HG03558 (cell line): ENCODE data around the gene MAP4.

ENCODE experiments used
- ATAC-seq: cut with Tn5 transposase; IDR thresholded peaks from one replicate; pipeline ENCODE4 v1.9.1; 2021; ENCODE audit warnings: moderate number of reproducible peaks; ENCODE audit not compliant: unreplicated experiment; ENCODE audit errors: extremely low read depth

The MAP4 gene

GRCh38 chr3:47872916-47873315 lies 143.3 kb downstream of the MAP4 start:
- no peak for ATAC-seq

GRCh38 chr3:47871389-47871788 lies 144.8 kb downstream of the MAP4 start:
- ATAC-seq, result no peak

- no peak for ATAC-seq
Measured at GRCh38 chr3:47870702-47871260, 145.4 kb downstream of the MAP4 start.

- ATAC-seq, result no peak
Measured at GRCh38 chr3:47870156-47870555, 146.1 kb downstream of the MAP4 start.

GRCh38 chr3:47868306-47868705 lies 147.9 kb downstream of the MAP4 start:
- ATAC-seq, result no peak

GRCh38 chr3:47867451-47868044 lies 148.7 kb downstream of the MAP4 start:
- no peak for ATAC-seq

GRCh38 chr3:47865192-47865591 lies 151.0 kb downstream of the MAP4 start:
- no peak for ATAC-seq

GRCh38 chr3:47863391-47864128 lies 152.7 kb downstream of the MAP4 start:
- no peak for ATAC-seq

GRCh38 chr3:47859956-47860605 lies 156.1 kb downstream of the MAP4 start:
- no peak for ATAC-seq

- ATAC-seq, result no peak
Measured at GRCh38 chr3:47857151-47857550, 159.1 kb downstream of the MAP4 start.

GRCh38 chr3:47856669-47857068 lies 159.5 kb downstream of the MAP4 start:
- ATAC-seq, result no peak

GRCh38 chr3:47855461-47856383 lies 160.5 kb downstream of the MAP4 start:
- ATAC-seq, result no peak

GRCh38 chr3:47854720-47855455 lies 161.3 kb downstream of the MAP4 start:
- no peak for ATAC-seq

GRCh38 chr3:47854267-47854666 lies 161.9 kb downstream of the MAP4 start:
- ATAC-seq, result no peak

- ATAC-seq, result no peak
Measured at GRCh38 chr3:47852604-47853602, 163.3 kb downstream of the MAP4 start.

GRCh38 chr3:47851888-47852603 lies 164.2 kb downstream of the MAP4 start:
- ATAC-seq, result no peak

- ATAC-seq, result no peak
Measured at GRCh38 chr3:47850564-47851410, 165.4 kb downstream of the MAP4 start.
